Stimulated activated CD8-positive, alpha-beta memory T cell treated with anti-CD3 and anti-CD28 coated beads, Interleukin-12 subunit alpha, Interleukin-12 subunit beta, amount 100 ng/mL, for 4 hours (primary cell): ENCODE data around the gene ADIPOR2.
A peak's percentile ranks its signal among the peaks of the same experiment; 100 is the strongest.

Experiments
- DNase-seq: peaks from one replicate; pipeline ENCODE4 v3.0.0-alpha.2; 2020; ENCODE audit warnings: low read depth

The ADIPOR2 gene

GRCh38 chr12:1690578-1691122 is at the start of gene ADIPOR2:
TSS of gene ADIPOR2 (plus strand) at chr12:1691070. CDS start at chr12:1754344, 63,274 bp downstream.
- peak; percentile 92 for DNase-seq

DNA sequence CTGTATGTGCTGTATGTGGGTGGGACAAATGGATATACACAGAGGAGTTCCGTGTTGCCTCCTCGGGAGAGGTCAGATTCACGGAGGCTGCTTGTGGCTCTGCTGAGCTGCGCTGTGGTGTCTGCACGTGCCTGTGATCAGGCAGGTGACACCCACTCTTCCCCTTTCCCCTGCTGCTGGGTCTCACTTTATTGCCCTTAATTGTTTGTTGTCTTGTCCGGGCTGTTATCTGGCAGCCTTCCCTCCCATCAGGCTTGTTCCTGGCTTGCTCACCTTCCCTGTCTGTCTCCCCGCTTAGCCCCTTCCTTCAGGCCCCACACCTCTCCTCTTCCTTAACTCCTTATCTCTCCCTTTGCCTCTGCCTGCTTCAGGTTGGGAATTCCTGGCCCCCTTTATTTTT is 48.4 kb upstream of the ADIPOR2 start:
- DNase-seq: no peak

DNA sequence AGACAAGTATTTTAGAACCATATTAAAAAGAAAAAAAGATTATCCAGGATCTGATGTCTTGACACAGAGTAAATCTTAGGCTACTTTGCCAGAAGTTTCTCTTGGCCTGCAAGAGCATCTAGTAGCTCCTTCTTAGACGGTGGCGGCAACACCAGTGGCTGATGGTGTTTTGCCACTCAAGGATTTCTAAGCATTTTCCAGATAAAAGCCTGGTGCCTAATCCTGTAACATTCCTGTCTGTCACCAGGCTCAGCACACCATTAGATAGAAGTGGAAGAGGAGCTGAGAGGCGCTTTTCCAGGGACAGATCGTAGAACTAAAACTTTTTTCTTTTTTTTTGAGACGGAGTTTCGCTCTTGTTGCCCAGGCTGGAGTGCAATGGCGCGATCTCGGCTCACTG is 47.8 kb upstream of the ADIPOR2 start:
- DNase-seq: no peak

GRCh38 chr12:1643905-1644533 is 46.9 kb upstream of the ADIPOR2 start:
- DNase-seq: no peak

DNA sequence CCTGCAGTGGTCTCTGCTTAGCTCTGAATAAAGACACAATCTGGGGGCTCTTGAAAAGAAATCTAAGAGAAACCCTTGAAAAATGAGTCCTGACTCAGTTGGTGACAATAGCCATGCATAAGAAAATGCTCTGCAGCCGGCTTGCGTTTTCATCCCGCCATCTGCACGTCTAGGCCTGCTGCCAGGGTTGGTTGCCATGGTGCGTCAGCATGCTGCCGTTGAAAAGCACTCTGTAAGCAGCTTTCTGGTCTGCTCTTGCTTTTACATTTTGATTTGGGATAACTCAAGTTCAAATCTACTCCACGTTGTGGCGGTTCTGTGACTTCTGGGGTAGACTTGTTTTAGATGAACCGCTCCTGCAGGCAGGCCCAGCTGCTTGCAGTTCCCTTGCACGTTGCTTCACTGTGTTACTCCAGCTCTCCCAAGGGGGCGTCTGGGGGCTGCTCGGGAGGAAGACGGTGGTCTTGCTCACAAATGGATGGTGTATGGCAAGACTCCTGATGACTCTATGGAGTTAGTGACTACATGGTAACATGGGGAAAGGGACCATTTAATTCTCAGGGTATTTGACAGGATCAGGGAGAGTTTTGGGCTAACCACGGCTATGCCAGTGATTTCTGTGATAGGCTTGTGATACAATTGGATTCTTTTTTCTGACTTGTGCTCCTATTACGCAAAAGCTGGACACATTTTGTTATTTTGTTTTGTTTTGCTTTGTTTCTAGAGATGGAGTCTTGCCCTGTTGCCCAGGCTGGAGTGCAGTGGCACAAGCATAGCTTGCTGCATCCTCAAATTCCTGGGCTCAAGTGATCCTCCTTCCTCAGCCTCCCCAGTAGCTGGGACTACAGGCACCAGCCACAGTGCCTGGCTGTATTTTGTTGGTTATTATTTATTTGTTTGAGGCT is 46.1 kb upstream of the ADIPOR2 start:
- DNase-seq: no peak

DNA sequence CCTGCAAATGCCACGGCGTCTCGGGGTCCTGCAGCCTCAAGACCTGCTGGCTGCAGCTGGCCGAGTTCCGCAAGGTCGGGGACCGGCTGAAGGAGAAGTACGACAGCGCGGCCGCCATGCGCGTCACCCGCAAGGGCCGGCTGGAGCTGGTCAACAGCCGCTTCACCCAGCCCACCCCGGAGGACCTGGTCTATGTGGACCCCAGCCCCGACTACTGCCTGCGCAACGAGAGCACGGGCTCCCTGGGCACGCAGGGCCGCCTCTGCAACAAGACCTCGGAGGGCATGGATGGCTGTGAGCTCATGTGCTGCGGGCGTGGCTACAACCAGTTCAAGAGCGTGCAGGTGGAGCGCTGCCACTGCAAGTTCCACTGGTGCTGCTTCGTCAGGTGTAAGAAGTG is 45.1 kb upstream of the ADIPOR2 start:
- no peak for DNase-seq

- no peak for DNase-seq
These were observed 44.1 kb upstream of the ADIPOR2 start for GRCh38 chr12:1646569-1647284.

DNA sequence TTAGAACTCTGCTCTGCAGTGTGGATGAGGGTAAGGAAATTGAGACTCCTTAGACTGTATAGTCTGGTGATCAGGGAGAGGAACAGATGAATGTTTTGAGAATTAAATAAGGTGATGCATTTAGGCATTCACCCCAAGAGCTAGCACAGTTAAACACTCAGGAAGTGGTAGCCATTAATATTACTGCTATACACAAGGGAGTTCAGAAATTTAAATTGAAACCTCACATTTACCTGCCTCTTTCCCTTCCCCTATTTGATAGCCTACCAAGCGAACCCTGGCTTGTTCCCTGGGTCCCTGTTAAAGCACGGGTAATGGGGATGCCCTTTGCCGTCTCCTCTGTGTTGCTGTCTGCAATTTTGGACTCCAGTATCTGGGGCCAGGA is 43.6 kb upstream of the ADIPOR2 start:
- DNase-seq: no peak

DNA sequence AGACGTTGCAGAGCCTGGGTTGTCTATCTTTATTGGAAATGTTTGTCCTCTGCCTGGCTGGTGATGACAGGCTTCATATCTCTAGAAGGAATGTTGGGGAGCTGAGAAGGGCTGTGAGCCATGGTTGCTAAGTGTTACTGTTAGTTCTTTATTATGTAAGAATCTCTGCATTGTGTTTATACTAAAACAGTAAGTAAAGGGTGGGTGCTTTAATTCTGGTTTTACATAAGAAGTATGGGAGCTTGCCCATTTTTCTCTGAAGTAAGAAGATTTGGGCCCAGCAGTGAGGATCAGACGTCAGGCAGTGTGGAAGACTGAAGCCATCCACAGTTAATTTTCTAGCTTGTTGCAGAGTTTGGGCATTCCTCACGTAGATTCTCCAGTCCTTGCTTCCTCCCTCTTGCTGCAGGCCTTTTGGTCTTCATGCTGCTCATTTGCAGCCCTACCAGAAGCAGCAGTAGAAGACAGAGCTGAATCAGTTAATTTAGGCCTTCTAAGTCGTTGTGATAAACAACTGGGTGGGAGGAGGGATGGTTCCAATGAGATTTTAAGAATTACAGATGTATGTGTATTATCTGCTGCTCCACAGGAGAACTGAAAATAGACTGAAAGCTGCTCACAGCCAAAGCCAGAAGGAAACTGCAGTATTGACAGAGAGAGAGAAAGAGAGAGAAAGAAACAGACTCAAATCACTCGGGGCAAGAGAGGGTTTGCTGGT is 40.5 kb upstream of the ADIPOR2 start:
- no peak for DNase-seq

DNA sequence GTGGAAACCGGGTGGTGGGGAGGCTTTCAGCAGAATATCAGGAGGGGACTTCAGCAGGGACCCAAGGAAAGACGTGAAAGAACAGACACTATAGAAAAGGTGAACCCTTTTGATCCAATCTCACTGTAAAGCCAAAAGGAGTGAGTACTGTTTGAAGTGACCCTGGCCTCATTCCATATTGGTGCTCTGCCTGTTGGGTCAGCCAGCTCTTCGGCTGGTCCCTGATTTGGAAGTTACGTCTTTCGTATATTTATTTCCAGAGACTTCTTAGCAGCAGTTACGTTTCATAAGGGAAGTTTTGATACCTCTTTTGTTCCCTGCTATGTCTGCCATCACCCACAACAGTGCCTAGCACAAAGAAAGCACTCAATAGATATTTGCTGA is 39.9 kb upstream of the ADIPOR2 start:
- DNase-seq: no peak

GRCh38 chr12:1651946-1652345 is 38.9 kb upstream of the ADIPOR2 start:
- no peak for DNase-seq

- DNase-seq: no peak
These were observed 35.6 kb upstream of the ADIPOR2 start for GRCh38 chr12:1655225-1655788.

DNA sequence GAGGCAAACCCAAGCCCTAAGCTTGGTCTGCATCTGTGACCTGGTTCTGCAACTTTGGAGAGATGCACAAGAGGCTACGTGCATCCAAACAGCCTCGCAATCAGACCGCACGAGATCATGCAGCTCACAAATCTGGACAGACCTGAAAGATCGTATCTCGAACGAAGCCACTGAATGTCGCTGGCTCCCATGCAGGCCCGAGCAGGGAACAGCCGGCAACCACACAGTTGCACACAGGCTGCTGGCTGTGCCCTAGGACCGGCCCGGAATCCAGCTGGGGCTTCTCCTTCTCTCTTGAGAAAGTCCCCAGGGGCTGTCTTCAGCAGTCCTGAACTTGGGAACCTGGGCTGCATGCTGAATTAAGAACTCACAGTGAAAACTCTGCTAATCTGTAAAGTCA is 34.0 kb upstream of the ADIPOR2 start:
- DNase-seq: no peak

DNA sequence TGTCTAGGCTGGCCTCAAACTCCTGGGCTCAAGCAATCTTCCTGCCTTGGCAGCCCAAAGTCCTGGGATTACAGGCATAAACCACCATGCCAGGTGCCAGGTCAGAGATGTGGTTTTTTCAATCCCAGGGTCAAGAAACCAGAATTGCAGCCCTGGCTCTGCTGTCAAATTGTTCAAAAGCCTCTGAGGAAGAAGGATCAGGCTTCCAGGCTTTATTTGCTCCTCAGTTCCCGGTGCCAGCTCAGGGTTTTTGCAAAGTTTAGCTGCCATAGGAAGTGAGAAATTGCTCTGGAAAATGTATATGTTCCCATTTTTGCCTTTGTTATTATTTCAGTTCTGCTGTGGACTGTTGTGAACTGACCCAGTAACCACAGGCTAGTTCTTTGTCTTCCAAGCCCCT is 33.2 kb upstream of the ADIPOR2 start:
- DNase-seq: no peak

DNA sequence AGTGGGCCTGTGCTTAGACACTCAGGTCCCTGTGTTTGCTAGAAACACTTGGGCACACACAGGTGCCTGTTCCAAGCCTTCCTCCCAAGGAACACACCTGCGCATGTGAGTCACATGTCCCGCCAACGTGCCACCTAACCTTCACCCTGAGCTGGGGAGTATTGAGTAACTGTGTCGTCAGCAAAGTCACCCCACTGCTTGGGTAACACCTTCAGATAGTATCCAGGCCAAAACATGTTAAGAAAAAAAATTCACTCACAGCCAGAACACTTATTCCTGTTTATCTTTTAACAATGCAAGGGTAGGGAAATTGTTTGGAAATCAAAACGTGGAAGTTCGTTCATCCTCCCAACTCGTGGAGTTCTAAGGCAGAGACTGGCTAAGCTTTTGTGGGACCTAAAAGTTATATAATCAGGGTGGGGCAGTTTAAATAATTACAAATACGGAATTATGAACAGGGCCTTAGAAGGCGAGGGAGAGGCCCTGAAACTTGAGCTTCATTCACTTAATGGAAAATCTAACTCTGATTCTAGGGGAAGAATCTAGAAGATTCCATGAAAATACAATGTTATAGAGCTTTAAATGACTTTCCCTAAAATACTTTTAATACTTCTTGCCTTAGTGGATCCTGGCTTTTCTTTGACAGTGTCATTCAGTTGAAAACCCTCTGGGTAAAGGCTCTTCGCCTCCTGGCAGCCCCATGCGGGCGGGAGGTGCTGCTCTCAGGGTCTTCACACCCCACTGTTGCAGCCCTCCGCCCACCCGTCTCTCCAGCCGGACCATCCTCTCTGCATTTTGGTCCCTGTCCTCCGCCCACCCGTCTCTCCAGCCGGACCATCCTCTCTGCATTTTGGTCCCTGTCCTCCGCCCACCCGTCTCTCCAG is 30.3 kb upstream of the ADIPOR2 start:
- peak; percentile 30 for DNase-seq

DNA sequence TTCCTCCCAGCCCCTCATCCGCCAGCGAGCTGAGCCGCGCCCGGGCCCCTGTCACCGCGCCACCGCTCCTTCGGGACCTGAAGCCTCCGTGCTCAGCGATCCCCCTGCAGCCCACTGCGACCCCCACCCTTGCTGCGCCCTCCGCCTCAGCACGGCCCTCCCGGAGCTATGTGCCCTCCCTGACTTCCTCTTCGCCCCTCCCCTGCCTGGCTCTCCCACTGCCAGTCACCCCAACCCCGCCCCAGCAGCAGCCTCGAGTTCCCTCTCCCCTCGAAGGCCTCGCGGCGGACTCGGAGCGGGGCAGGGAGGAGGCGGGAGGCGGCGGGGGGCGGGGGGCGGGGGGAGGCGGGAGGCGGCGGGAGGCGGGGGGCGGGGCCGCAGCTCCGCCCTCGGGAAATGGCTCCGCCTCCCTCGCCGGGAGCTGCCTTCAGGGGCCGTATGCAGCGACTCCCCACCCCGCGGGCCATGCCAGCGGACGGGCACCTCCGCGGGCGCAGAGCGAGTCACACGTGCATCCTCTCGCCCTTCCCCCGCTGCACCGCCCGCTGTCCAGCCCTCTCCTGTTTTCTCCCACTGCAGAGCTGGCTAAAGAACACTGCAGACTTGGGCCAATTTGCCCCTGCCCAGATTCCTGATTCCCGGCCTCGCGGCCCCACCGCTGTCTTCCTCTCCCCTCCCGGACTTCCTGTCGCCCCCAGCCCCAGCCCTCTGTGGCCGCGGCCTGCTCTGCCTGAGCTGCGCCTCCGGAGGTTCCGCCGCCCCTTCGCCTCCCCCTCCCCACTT is 29.1 kb upstream of the ADIPOR2 start:
- DNase-seq: peak; percentile 73

DNA sequence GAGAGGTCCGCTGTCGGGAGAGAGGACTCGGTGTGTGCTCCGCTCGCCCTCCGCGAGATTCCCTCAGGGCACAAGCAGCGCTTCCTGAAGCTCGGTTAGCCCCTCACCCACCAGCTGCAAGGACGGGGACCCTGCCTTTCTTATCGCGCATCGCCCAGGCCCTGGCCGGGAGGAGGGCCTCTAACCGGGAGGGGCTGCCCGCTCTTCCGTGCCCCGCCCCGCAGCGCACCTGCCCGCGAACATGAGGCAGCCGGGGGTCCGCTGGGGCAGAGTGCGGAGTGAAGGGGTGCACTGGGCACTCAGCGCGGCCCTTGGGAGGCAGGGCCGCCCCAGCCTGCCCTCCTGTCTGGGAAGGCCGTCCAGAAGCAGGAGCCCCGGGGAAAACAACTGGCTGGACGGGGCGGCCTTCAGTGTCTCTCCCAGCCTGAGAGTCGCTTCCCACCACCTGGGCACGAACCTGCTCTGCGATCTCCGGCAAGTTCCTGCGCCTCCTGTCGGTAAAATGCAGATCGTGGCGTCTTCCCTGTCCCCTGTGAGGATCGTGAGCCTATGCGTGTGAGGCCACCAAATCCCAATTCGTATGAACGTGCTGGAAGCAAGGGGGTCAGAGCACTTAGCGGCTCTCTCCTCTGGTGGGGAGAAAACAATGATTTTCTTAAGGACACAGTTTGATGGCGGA is 28.0 kb upstream of the ADIPOR2 start:
- DNase-seq: no peak

DNA sequence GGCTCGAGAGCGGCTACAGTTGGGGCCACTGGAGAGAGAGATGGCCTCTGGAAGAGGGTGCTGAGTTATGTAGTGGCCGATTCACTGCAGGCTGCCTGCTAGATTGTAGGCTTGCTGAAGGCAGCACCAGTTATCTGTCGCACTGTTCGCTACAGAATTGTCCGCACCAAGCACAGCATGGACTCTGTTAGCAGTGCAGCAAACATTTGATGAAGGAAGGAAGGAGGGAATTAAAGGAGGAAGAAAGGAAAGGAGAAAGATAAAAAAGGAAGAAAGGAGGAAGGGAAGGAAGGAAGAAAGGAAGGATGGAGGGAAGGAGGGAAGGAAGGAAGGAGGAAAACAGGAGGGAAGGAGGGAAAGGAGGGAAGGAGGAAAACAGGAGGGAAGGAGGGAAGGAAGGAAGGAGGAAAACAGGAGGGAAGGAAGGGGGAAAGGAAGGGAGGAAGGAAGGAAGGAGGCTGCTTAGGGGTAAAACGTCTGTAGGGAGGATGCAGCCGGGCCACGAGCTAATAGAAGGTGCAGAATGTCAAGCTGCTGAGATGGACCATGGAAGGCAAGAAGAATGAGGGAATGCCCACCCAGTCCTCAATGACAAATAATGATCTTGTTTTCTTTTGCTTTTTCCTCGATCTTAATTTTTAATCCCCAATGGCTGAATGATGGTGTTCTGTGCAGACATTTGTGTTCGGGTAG is 27.3 kb upstream of the ADIPOR2 start:
- DNase-seq: no peak

DNA sequence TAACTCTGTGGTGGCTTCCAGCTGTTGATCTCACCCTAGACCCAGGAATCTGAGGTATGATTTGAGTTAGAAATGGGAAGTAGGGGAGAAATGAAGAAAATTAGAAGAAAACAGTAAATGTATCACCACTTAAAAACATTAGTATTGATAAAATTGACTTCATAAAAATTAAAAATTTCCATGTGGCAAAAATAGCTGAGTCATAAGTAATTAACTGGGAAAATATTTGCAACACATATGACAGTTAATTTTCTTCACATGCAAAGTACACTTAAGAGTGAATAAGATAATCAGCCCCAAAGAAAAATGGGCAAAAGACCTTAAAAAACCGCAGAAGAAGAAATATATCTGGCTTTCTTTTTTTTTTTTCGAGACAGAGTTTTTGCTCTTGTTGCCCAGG is 25.5 kb upstream of the ADIPOR2 start:
- no peak for DNase-seq
